ENCODE data around the gene KLF6. TPM values are rescaled to one million over a fixed set of nuclear protein-coding genes. Genes with fewer than 3 reads are reported as not detected.

KLF6 gene
- total and polyA plus RNA-seq, 9 of the 15 experiments (the other 6 are each of a cell fraction or from before 2014, with no cell fraction given): 3.2 to 23.9 (median 8.0) TPM

DNA sequence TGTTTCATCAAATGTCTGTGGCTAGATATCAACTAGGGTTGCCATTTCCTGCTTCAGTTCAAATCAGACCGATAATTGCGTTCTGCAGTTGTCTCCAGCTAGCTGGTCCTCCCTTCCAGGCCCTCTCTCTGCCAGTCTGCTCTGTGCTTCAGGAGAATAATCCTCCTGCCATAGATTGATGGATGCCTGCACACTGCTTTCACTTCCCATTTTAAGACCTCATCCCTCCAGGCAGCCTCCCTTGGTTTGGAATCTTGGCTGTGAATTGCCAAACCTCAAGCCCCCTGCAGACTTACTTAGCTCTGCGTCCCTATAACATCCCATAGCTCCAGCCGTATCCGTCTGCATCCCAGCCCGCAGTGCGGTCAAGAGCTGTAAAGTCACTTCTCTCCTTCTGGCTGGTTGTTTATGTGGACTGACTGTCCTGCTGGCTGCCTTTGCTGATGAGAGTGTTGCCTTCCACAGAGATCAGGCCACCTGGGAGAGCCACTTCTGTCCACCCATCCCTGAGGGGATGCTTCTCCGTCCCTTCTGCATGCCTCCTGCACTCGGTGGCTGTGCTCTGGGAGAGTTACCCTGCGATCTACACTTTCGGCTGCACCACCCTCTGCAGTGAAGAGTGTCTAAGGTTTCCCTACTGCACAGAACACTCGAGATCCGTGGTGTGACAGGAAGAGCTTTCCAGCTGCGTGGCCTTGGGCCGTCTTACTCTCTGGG, 22.4 kb upstream of the KLF6 start:
- in situ Hi-C loops (cut with MboI): no loop called here
- no peak for TF ChIP-seq CHAMP1 (IDR thresholded peaks at IDR 0.05)
- peak; percentile 69; the same call in 1 of the 2 replicates for TF ChIP-seq SPI1 (IDR thresholded peaks at IDR 0.05; ENCODE audit: borderline replicate concordance, low read depth, low read length)
- no peak for TF ChIP-seq NFE2L1 (tag; IDR thresholded peaks at IDR 0.05; ENCODE audit: borderline replicate concordance, low read depth)
- no peak for TF ChIP-seq ZNF589 (CRISPR knock-in tag; IDR thresholded peaks at IDR 0.05; ENCODE audit: low read depth)
- TF ChIP-seq MEIS2 (IDR thresholded peaks at IDR 0.05; ENCODE audit: partially characterized antibody): peak; percentile 47
- TF ChIP-seq ZFP36 (IDR thresholded peaks at IDR 0.05; ENCODE audit: low read depth, low read length, partially characterized antibody): peak; percentile 48
- no peak for TF ChIP-seq RBM39 (optimal IDR thresholded peaks at IDR 0.05; ENCODE audit: low read depth, low read length)
- H3K4me2 ChIP-seq (ENCODE audit: insufficient read depth, low read length): no peak overlapping the region; the same call in 1 of the 2 replicates
- ChIA-PET POLR2A (interaction anchor here (0.5 to 3.7 kb wide), 5 partner anchors 13 to 511 kb away, joined by 3 to 33 read pairs (median 3); partner anchors contain the start of gene KLF6), CTCF (ENCODE audit: low intra/inter-chr PET ratio) (no interaction called here)
- no peaks in the 10 kb centered on the region for H4K20me1 ChIP-seq (replicated peaks; ENCODE audit: control insufficient read depth, insufficient read depth, low read length)
- 78% methylated on average over 15 of the region's 15 CpGs for WGBS (ENCODE audit: insufficient coverage, low coverage, missing lambda C conversion rate)
- H3K9me3 ChIP-seq (replicated peaks; ENCODE audit: control insufficient read depth, insufficient read depth, low read depth, low read length): no peaks in the 10 kb centered on the region
- no peak overlapping the region for H3K4me3 ChIP-seq
- H3K27me3 ChIP-seq (ENCODE audit: control insufficient read depth in 2 of 2, insufficient read depth in 2 of 2, low read length in 2 of 2): no peaks in the 10 kb centered on the region; a peak in 1 of 5 replicates
- H3K4me1 ChIP-seq (replicated peaks in 1 of 2; ENCODE audit: control insufficient read depth in 2 of 2, insufficient read depth in 2 of 2, low read length in 2 of 2): peaks cover 54 to 89% of the 10 kb centered on the region in 2 experiments
- H2AFZ ChIP-seq (ENCODE audit: low read depth, low read length): peak overlapping the region; percentile 94
- no peak overlapping the region; the same call in 2 of the 3 replicates for H3K27ac ChIP-seq (ENCODE audit: extremely low read depth, low read depth, low read length)
- peaks cover under 1% of the 10 kb centered on the region for H3K9me1 ChIP-seq (ENCODE audit: control insufficient read depth, insufficient read depth, low read length)
- no TSS peak for BruUV-seq (replicated peaks)
- no peaks in the 10 kb centered on the region for H3K36me3 ChIP-seq (ENCODE audit: control insufficient read depth, insufficient read depth, low read length)
- peak overlapping the region in 1 of 2 experiments; percentile 63; a peak in 2 of 4 replicates for H3K9ac ChIP-seq (ENCODE audit: insufficient read depth in 1 of 2, low read depth in 2 of 2, low read length in 2 of 2)
- FAIRE-seq (no peak), ATAC-seq (no peak), DNase-seq (ENCODE audit: extremely low read depth in 1 of 4, low spot score in 3 of 4) (no peak)
- no peaks in the 10 kb centered on the region for H3K79me2 ChIP-seq (ENCODE audit: control insufficient read depth, insufficient read depth, low read length)
- intact Hi-C loops (cut with micrococcal nuclease): no loop called here

Data from K562 (cell line).